ENCODE results near the gene MBD3L4. TPM values are rescaled to one million over a fixed set of nuclear protein-coding genes. Genes with fewer than 3 reads are reported as not detected.

MBD3L4 gene
- total RNA-seq, 2 experiments from 2014 or later = not detected

DNA sequence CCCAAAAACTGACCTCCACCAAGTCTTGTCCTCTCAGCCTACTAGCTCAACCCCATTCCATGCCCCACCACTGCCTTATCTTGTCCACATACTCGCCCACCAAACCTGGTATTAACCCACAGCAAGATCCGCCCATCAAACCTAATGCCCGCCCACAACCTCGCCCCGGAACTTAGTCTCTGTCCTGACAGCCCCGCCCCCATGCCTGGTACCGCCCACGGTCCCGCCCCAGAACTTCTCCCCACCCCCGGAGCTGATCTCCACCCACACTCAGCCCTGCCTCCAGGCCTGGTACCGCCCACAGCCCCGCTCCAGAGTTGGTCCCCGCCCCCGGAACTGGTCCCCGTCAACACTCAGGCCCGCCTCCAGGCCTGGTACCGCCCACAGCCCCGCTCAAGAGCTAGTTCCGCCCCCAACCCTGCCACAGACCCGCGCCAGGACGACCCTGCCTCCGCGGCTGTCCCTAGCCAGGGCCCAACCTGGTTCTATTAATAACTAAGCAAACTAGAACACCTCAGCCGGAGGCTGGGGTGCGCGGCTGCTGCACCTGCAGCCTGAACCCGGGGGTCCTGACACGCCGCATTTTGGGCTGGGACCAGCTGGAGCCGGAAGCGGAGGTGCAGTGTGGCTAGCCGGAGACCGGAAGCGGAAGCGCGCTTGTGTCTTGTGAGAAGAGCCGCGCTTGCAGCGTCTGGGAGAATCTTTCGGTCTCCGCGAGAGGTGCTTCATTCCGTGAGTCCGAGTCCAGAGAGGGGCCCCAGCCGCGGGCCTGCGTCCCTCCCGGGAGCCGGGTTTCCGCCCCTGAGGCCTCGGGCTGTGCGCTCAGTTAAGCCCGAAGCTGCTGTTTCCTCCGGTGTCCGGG is 29.3 kb upstream of the MBD3L4 start, which contains the start of gene ZNF557:
ZNF557 (plus strand) TSS at position 662 of the 862 bp plus-strand sequence. CDS start 5,372 bp downstream, outside the sequence.
- peak within 1 kb of the TSS; percentile 94 for H3K4me3 ChIP-seq (ENCODE audit: low read depth, low read length, poor library complexity, severe bottlenecking)
- H3K9me3 ChIP-seq (ENCODE audit: low read length) = no peaks in the 10 kb centered on the region
- H3K4me1 ChIP-seq (ENCODE audit: insufficient read depth, low read length, poor library complexity, severe bottlenecking) = peaks cover 16% of the 10 kb centered on the region
- POLR2A ChIA-PET = interaction anchor here (0.6 to 1.3 kb wide), 5 partner anchors 30 to 1564 kb away, joined by 3 to 6 read pairs (median 3); partner anchors contain the start of gene PNPLA6
- H3K27ac ChIP-seq (ENCODE audit: low read depth, low read length, poor library complexity, severe bottlenecking) = peak within 1 kb of the TSS; percentile 75
- no peaks in the 10 kb centered on the region for H3K9me2 ChIP-seq (ENCODE audit: insufficient read depth, low read length)
- H3K36me3 ChIP-seq (ENCODE audit: insufficient read depth, low read length) = peaks cover 32% of the 10 kb centered on the region
- H2AFZ ChIP-seq (ENCODE audit: low read length) = peak within 1 kb of the TSS; percentile 77
- DNase-seq (ENCODE audit: low spot score) = peak; percentile 98
- intact Hi-C loops (cut with micrococcal nuclease; ENCODE audit: unreplicated experiment) = no loop called here
- peak within 1 kb of the TSS; percentile 92 for H3K4me2 ChIP-seq (ENCODE audit: low read length)
- CTCF ChIA-PET (ENCODE audit: unreplicated experiment) = no interaction called here
- TF ChIP-seq, protein P1, sequence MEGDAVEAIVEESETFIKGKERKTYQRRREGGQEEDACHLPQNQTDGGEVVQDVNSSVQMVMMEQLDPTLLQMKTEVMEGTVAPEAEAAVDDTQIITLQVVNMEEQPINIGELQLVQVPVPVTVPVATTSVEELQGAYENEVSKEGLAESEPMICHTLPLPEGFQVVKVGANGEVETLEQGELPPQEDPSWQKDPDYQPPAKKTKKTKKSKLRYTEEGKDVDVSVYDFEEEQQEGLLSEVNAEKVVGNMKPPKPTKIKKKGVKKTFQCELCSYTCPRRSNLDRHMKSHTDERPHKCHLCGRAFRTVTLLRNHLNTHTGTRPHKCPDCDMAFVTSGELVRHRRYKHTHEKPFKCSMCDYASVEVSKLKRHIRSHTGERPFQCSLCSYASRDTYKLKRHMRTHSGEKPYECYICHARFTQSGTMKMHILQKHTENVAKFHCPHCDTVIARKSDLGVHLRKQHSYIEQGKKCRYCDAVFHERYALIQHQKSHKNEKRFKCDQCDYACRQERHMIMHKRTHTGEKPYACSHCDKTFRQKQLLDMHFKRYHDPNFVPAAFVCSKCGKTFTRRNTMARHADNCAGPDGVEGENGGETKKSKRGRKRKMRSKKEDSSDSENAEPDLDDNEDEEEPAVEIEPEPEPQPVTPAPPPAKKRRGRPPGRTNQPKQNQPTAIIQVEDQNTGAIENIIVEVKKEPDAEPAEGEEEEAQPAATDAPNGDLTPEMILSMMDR (conservative IDR thresholded peaks at IDR 0.05; ENCODE audit: low read length) = no peak
- TF ChIP-seq EZH2phosphoT487 (IDR thresholded peaks at IDR 0.05; ENCODE audit: borderline replicate concordance, low read depth, low read length) = no peak
- no TSS peak for BruUV-seq (replicated peaks)
- peaks cover 19% of the 10 kb centered on the region for H3K79me2 ChIP-seq (ENCODE audit: insufficient read depth, low read depth, low read length)
- no peaks in the 10 kb centered on the region for H4K20me1 ChIP-seq (ENCODE audit: insufficient read depth, low read length)

DNA sequence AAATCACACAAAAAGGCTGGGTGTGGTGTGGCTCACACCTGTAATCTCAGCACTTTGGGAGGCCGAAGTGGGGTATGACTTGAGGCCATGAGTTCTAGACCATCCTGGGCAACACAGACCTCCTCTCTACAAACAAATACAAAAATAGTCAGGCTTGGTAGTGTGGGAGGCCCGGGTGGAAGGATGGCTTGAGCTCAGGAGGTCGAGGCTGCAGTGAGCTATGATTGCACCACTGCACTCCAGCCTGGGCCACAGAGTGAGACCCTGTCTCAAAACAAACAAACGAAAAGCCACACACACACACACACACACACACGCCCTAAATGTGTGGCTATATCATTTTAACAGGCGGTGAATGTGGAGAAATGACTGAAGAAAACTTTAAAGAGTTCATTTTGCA is 28.6 kb upstream of the MBD3L4 start:
- no TSS peak for BruUV-seq (replicated peaks)
- no peaks in the 10 kb centered on the region for H3K9me3 ChIP-seq (ENCODE audit: low read length)
- peak overlapping the region; percentile 77 for H2AFZ ChIP-seq (ENCODE audit: low read length)
- H4K20me1 ChIP-seq (ENCODE audit: insufficient read depth, low read length) = no peaks in the 10 kb centered on the region
- intact Hi-C loops (cut with micrococcal nuclease; ENCODE audit: unreplicated experiment) = no loop called here
- CTCF ChIA-PET (ENCODE audit: unreplicated experiment) = no interaction called here
- H3K79me2 ChIP-seq (ENCODE audit: insufficient read depth, low read depth, low read length) = peaks cover 19% of the 10 kb centered on the region
- no peaks in the 10 kb centered on the region for H3K9me2 ChIP-seq (ENCODE audit: insufficient read depth, low read length)
- H3K4me3 ChIP-seq (ENCODE audit: low read depth, low read length, poor library complexity, severe bottlenecking) = peak overlapping the region; percentile 94
- H3K4me1 ChIP-seq (ENCODE audit: insufficient read depth, low read length, poor library complexity, severe bottlenecking) = peaks cover 16% of the 10 kb centered on the region
- POLR2A ChIA-PET = interaction anchor here (1.0 kb wide), 1 partner anchor 272 kb away, joined by 3 read pairs; no protein-coding TSS in a partner anchor
- H3K4me2 ChIP-seq (ENCODE audit: low read length) = peak overlapping the region; percentile 47
- DNase-seq (ENCODE audit: low spot score) = no peak
- H3K36me3 ChIP-seq (ENCODE audit: insufficient read depth, low read length) = peaks cover 25% of the 10 kb centered on the region
- H3K27ac ChIP-seq (ENCODE audit: low read depth, low read length, poor library complexity, severe bottlenecking) = no peak overlapping the region
- TF ChIP-seq EZH2phosphoT487 (IDR thresholded peaks at IDR 0.05; ENCODE audit: borderline replicate concordance, low read depth, low read length) = no peak
- TF ChIP-seq, protein P1 (conservative IDR thresholded peaks at IDR 0.05; ENCODE audit: low read length) = no peak

All from OCI-LY7 (cell line).